Smooth muscle cell (in vitro differentiated cells): ENCODE measurements around the gene SKI. TPM values are rescaled to one million over a fixed set of nuclear protein-coding genes. Genes with fewer than 3 reads are reported as not detected.

Experiments used
- DNase-seq: peaks from one replicate; lab custom pipeline; 2025; ENCODE audit not compliant: unreplicated experiment; lab: John Stamatoyannopoulos, UW
- H2AFZ ChIP-seq: fragments of 200-600 bp; sonication (generic); 2 replicates; pipeline ENCODE4 v1.6.0; 2016; ENCODE audit warnings: antibody characterized with exemption, low read depth, mild to moderate bottlenecking
- H3F3A ChIP-seq: fragments of 200-600 bp; sonication (generic); 2 replicates; pipeline ENCODE4 v1.6.0; 2017; ENCODE audit warnings: antibody characterized with exemption, low read depth
- H3K27ac ChIP-seq: fragments of 200-600 bp; sonication (generic); 2 replicates; pipeline ENCODE4 v1.5.1; 2016; ENCODE audit warnings: low read depth, mild to moderate bottlenecking
- H3K27me3 ChIP-seq: fragments of 200-600 bp; sonication (generic); 2 replicates; pipeline ENCODE4 v1.6.1; 2016; ENCODE audit warnings: low read depth, mild to moderate bottlenecking
- H3K36me3 ChIP-seq: fragments of 200-600 bp; sonication (generic); 2 replicates; pipeline ENCODE4 v1.5.1; 2016; ENCODE audit warnings: low read depth
- H3K4me1 ChIP-seq: fragments of 200-600 bp; sonication (generic); 2 replicates; pipeline ENCODE4 v1.5.1; 2016; ENCODE audit warnings: low read depth
- H3K4me2 ChIP-seq: fragments of 200-600 bp; sonication (generic); 2 replicates; pipeline ENCODE4 v1.6.0; 2016; ENCODE audit warnings: mild to moderate bottlenecking
- H3K4me3 ChIP-seq: fragments of 200-600 bp; sonication (generic); 2 replicates; pipeline ENCODE4 v1.5.1; 2016; ENCODE audit warnings: mild to moderate bottlenecking
- H3K79me2 ChIP-seq: fragments of 200-600 bp; sonication (generic); 2 replicates; pipeline ENCODE4 v1.6.0; 2016; ENCODE audit warnings: low read depth, mild to moderate bottlenecking
- H3K9ac ChIP-seq: fragments of 200-600 bp; sonication (generic); 2 replicates; pipeline ENCODE4 v1.6.0; 2016; ENCODE audit warnings: low read depth
- H3K9me3 ChIP-seq: fragments of 200-600 bp; sonication (generic); replicated peaks from 2 replicates; pipeline ENCODE4 v1.5.1; 2016; ENCODE audit warnings: low read depth
- H4K20me1 ChIP-seq: fragments of 200-600 bp; sonication (generic); 2 replicates; pipeline ENCODE4 v1.6.0; 2016; ENCODE audit warnings: low read depth
- CTCF ChIP-seq: fragments of 200-600 bp; sonication (generic); IDR thresholded peaks from 2 replicates; pipeline ENCODE4 v1.5.1; 2017; ENCODE audit warnings: borderline replicate concordance, mild to moderate bottlenecking, antibody characterized with exemption; ENCODE audit not compliant: insufficient read depth, poor library complexity, severe bottlenecking
- WGBS: methylation state at CpG from one replicate; pipeline ENCODE4 v1.1.7; 2016; ENCODE audit warnings: low lambda C conversion rate; 5-methylcytosine and 5-hydroxymethylcytosine counted together
- polyA plus RNA-seq: library from polyadenylated mRNA; unstranded; fragments of >200 nt; fragmentation: Nextera tagmentation; extraction: Ambion mirVana; gene quantifications from 2 replicates; pipeline ENCODE4 v1.2.1, GENCODE V29; 2016
- total RNA-seq: library from RNA; depleted of rRNA; stranded (reverse); fragments of >200 nt; gene quantifications from 2 replicates; pipeline ENCODE4 v1.2.3, GENCODE V29; 2014

SKI gene
- total and polyA plus RNA-seq, 2 experiments from 2014 or later, result 4.2 to 19.6 TPM

- peak; percentile 100 for TF ChIP-seq CTCF
- Histone ChIP-seq H3K9me3 (no peaks in the 10 kb centered on the region), H3K4me1 (peaks cover 37% of the 10 kb centered on the region), H3K27ac (peak overlapping the region; percentile 91), H2AFZ (no peak overlapping the region), H3F3A (peaks cover 19% of the 10 kb centered on the region), H3K27me3 (no peaks in the 10 kb centered on the region), H3K79me2 (peaks cover 3% of the 10 kb centered on the region), H3K9ac (peak overlapping the region; percentile 89), H3K4me3 (peak overlapping the region; percentile 61), H3K36me3 (no peaks in the 10 kb centered on the region), H4K20me1 (no peaks in the 10 kb centered on the region), H3K4me2 (peak overlapping the region; percentile 97)
- peak; percentile 60 for DNase-seq
- WGBS, result 55% methylated on average over 22 of the region's 91 CpGs
Measured at GRCh38 chr1:2314803-2315673, 86.9 kb downstream of the SKI start.

DNA sequence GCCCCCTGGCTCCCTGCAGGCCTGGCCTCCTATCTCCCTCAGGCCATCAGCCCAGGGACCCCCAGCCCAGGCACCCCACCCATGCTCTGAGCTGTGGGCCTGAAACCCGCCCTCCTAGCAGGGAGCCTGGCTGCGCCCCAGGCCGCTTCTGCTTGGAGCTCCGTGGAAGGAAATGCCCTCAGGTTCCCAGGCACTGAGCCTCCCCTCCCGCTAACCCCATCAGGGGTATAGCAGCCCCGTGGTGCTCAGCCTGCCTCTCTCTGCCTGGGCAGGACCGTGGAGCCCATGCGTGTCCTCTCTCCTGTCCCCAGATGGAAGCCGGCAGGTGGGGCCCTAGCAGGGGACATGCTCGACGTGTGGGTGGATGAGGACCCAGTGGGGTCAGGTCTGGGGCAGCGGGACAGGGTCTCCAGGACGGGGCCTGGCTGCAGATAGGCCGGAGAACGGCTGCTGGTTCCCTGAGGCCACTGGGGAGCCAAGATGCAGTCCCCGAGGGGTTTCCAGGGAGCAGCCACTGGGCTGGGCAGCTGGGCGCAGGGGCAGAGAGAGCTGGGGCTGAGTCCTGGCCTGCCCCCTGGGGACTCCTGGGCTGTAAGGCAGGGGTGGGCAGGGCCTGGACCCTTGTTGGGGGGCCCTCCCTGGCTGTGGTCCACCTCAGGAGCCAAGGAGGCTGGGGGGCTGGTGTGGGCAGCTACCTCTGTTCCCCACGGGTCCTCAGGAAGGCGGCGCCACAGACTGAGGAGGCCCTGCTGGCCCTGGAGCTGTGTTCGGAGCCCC is 87.7 kb downstream of the SKI start:
- no peaks in the 10 kb centered on the region for H3K9me3 ChIP-seq
- no peaks in the 10 kb centered on the region for H4K20me1 ChIP-seq
- H3K4me2 ChIP-seq, result peak overlapping the region; percentile 97
- H3F3A ChIP-seq, result peaks cover 19% of the 10 kb centered on the region
- H3K4me3 ChIP-seq, result no peak overlapping the region
- DNase-seq, result no peak
- peaks cover 42% of the 10 kb centered on the region for H3K4me1 ChIP-seq
- H3K36me3 ChIP-seq, result no peaks in the 10 kb centered on the region
- WGBS, result 80% methylated on average over 21 of the region's 21 CpGs
- H2AFZ ChIP-seq, result no peak overlapping the region
- H3K27ac ChIP-seq, result peak overlapping the region; percentile 91
- H3K9ac ChIP-seq, result peak overlapping the region; percentile 37
- no peaks in the 10 kb centered on the region for H3K27me3 ChIP-seq
- H3K79me2 ChIP-seq, result no peaks in the 10 kb centered on the region
- no peak for TF ChIP-seq CTCF

GRCh38 chr1:2316451-2316961 is 88.4 kb downstream of the SKI start:
- no peak overlapping the region for H2AFZ ChIP-seq
- H3K9ac ChIP-seq, result peak overlapping the region; percentile 37

More at GRCh38 chr1:2316451-2316961, 88.4 kb downstream of the SKI start:
- Histone ChIP-seq H3K9me3 (no peaks in the 10 kb centered on the region), H3K36me3 (no peaks in the 10 kb centered on the region), H3F3A (peaks cover 19% of the 10 kb centered on the region), H3K27ac (peak overlapping the region; percentile 91), H3K4me3 (no peak overlapping the region), H3K4me1 (peaks cover 45% of the 10 kb centered on the region), H4K20me1 (no peaks in the 10 kb centered on the region), H3K79me2 (no peaks in the 10 kb centered on the region), H3K27me3 (no peaks in the 10 kb centered on the region), H3K4me2 (peak overlapping the region; percentile 97)
- DNase-seq, result no peak
- TF ChIP-seq CTCF, result no peak
- WGBS, result 52% methylated on average over 16 of the region's 16 CpGs
